H1 (cell line): ENCODE measurements around the gene CEMP1. TPM values are rescaled to one million over a fixed set of nuclear protein-coding genes. Genes with fewer than 3 reads are reported as not detected.

Source experiments
- BRCA1 ChIP-seq: IDR thresholded peaks from 2 replicates; pipeline ENCODE4 v1.6.1; 2012; ENCODE audit warnings: low read depth, low read length, improper control_type of control experiment
- CHD7 ChIP-seq: fragments of 300-600 bp; sonication (generic); IDR thresholded peaks from 2 replicates; pipeline ENCODE4 v1.7.1; 2012; ENCODE audit warnings: low read length, moderate library complexity, mild to moderate bottlenecking, inconsistent platforms; ENCODE audit not compliant: insufficient replicate concordance
- GTF2F1 ChIP-seq: IDR thresholded peaks from 2 replicates; pipeline ENCODE4 v1.6.1; 2012; ENCODE audit warnings: low read depth, low read length, improper control_type of control experiment, borderline replicate concordance
- JUND ChIP-seq: IDR thresholded peaks from 2 replicates; pipeline ENCODE4 v1.6.1; 2011; ENCODE audit warnings: mild to moderate bottlenecking, improper control_type of control experiment, low read length
- NRF1 ChIP-seq: IDR thresholded peaks from 2 replicates; pipeline ENCODE4 v1.6.1; 2011; ENCODE audit warnings: mild to moderate bottlenecking, low read depth, low read length, improper control_type of control experiment
- POLR2A ChIP-seq, 2 experiments: IDR thresholded peaks; 1 replicate in 1 of 2; 2 replicates in 1 of 2; pipeline ENCODE4 v1.6.1; 2011; ENCODE audit warnings: low read depth in 2 of 2, low read length in 2 of 2, mild to moderate bottlenecking in 2 of 2; ENCODE audit errors: control extremely low read depth in 1 of 2
- POLR2AphosphoS5 ChIP-seq: IDR thresholded peaks from 2 replicates; pipeline ENCODE4 v1.6.1; 2011; ENCODE audit warnings: low read depth, low read length
- POU5F1 ChIP-seq: IDR thresholded peaks from 2 replicates; pipeline ENCODE4 v1.6.1; 2011; ENCODE audit warnings: low read depth, mild to moderate bottlenecking, low read length, moderate library complexity
- RNF2 ChIP-seq: fragments of 200-900, 300-1000 bp; sonication (generic); IDR thresholded peaks from 2 replicates; pipeline ENCODE4 v1.7.1; 2016; ENCODE audit warnings: borderline replicate concordance, low read depth, mild to moderate bottlenecking, antibody characterized with exemption, low read length; ENCODE audit not compliant: poor library complexity, severe bottlenecking; ENCODE audit errors: missing control alignments
- SP1 ChIP-seq: IDR thresholded peaks from 2 replicates; pipeline ENCODE4 v1.6.1; 2011; ENCODE audit warnings: low read depth, low read length
- polyA plus RNA-seq, 7 experiments: library from polyadenylated mRNA; depleted of rRNA in 3 of 7; stranded (reverse) in 5 of 7; unstranded in 2 of 7; fragments of >200 nt in 5 of 7; fragments of 200-250 nt in 2 of 7; gene quantifications; 1 replicate in 5 of 7; 2 replicates in 1 of 7; 4 replicates in 1 of 7; pipeline versions ENCODE4 v1.2.1 to v1.2.3, GENCODE V29; 2011 to 2013; ENCODE audit warnings: missing spikeins in 2 of 7, mixed read lengths in 2 of 7
- total RNA-seq: library from RNA; stranded (reverse); fragmentation: NEBNext Ultra II Directional; extraction: Animal tissue kit (Norgen Biotek cat#: 25700); gene quantifications from 2 replicates; pipeline ENCODE4 v1.2.1, GENCODE V29; 2021

The CEMP1 gene
- total and polyA plus RNA-seq, 2 of the 8 experiments (the other 6 are each of a cell fraction or from before 2014, with no cell fraction given), result not detected

- TF ChIP-seq CHD7 (no peak), NRF1 (no peak), BRCA1 (no peak), POLR2A (IDR thresholded peaks at IDR 0.05; ENCODE audit: control extremely low read depth in 1 of 2, low read depth in 2 of 2, low read length in 2 of 2) (no peak), GTF2F1 (no peak), SP1 (no peak), JUND (no peak), POLR2AphosphoS5 (no peak), RNF2 (no peak), POU5F1 (no peak)
These were observed 49.0 kb downstream of the CEMP1 start (continued) for GRCh38 chr16:2482249-2482648.
